Measurements from ENCODE around the gene TACR1. TPM values are rescaled to one million over a fixed set of nuclear protein-coding genes. Genes with fewer than 3 reads are reported as not detected.

Gene TACR1
- total RNA-seq, 1 experiment from 2014 or later = not detected

DNA sequence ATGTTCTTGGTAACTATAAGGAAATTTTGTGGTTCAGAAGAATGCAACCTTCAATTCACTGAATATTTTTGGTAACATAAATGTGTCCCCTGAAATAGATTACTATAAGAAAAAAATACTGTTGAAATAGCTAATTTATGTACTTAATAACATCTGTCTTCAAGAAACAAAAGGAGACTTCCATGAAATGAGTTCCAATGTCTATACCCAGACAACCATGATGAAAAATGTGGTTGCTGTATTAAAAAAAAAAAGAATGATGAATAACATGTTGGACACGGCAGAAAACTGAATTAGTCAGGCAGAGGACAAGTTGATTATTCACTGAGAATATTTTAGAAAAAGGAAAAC lies 98.5 kb downstream of the TACR1 start:
- Histone ChIP-seq H3K36me3 (ENCODE audit: control insufficient read depth in 1 of 2, insufficient read depth in 2 of 2, low read length in 2 of 2) (no peaks in the 10 kb centered on the region), H3K4me3 (replicated peaks in 1 of 2; ENCODE audit: low read depth in 1 of 2, low read length in 2 of 2) (no peak overlapping the region), H3K27me3 (ENCODE audit: insufficient read depth, low read length) (peaks cover 22% of the 10 kb centered on the region), H3K9me2 (ENCODE audit: insufficient read depth) (no peaks in the 10 kb centered on the region), H3K9me3 (ENCODE audit: control insufficient read depth in 1 of 2, insufficient read depth in 1 of 2, low read depth in 1 of 2, low read length in 2 of 2) (no peaks in the 10 kb centered on the region), H3K4me1 (ENCODE audit: control insufficient read depth in 1 of 2, insufficient read depth in 2 of 2, low read length in 2 of 2) (peaks cover 2 to 16% of the 10 kb centered on the region in 2 experiments; a peak in 2 of 4 replicates), H3K79me2 (ENCODE audit: insufficient read depth, low read length) (no peaks in the 10 kb centered on the region), H4K20me1 (ENCODE audit: insufficient read depth) (no peaks in the 10 kb centered on the region), H3K27ac (ENCODE audit: low read depth, low read length) (no peak overlapping the region), H3K9ac (ENCODE audit: low read length) (no peak overlapping the region), H3K4me2 (ENCODE audit: low read length) (no peak overlapping the region), H2AFZ (ENCODE audit: low read depth, low read length, poor library complexity, severe bottlenecking) (no peak overlapping the region)
- ChIA-PET CTCF (interaction anchor here (0.7 to 1.7 kb wide), 2 partner anchors 27 to 141 kb away, joined by 3 to 6 read pairs; no protein-coding TSS in a partner anchor), POLR2A (no interaction called here), RAD21 (ENCODE audit: low non-redundant PET in 1 of 2, low total read pairs in 2 of 2, uncharacterized antibody in 2 of 2, unreplicated experiment in 2 of 2) (no interaction called here)
- BruUV-seq (replicated peaks) = no TSS peak
- ATAC-seq (no peak), DNase-seq (ENCODE audit: low read depth, low spot score) (no peak)
- intact Hi-C loops (cut with micrococcal nuclease) = no loop called here
- no peak for TF ChIP-seq TCF7L2 (IDR thresholded peaks at IDR 0.05; ENCODE audit: borderline replicate concordance, extremely low read depth, insufficient read depth, insufficient read length)
- no peak for TF ChIP-seq POLR2A (IDR thresholded peaks at IDR 0.05; ENCODE audit: borderline replicate concordance, extremely low read depth, insufficient read depth, insufficient read length)
- TF ChIP-seq, protein P1, sequence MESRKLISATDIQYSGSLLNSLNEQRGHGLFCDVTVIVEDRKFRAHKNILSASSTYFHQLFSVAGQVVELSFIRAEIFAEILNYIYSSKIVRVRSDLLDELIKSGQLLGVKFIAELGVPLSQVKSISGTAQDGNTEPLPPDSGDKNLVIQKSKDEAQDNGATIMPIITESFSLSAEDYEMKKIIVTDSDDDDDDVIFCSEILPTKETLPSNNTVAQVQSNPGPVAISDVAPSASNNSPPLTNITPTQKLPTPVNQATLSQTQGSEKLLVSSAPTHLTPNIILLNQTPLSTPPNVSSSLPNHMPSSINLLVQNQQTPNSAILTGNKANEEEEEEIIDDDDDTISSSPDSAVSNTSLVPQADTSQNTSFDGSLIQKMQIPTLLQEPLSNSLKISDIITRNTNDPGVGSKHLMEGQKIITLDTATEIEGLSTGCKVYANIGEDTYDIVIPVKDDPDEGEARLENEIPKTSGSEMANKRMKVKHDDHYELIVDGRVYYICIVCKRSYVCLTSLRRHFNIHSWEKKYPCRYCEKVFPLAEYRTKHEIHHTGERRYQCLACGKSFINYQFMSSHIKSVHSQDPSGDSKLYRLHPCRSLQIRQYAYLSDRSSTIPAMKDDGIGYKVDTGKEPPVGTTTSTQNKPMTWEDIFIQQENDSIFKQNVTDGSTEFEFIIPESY (IDR thresholded peaks at IDR 0.05; ENCODE audit: extremely low read depth, insufficient replicate concordance, low read length) = no peak
- TF ChIP-seq JUND (IDR thresholded peaks at IDR 0.05) = no peak
- no peak for TF ChIP-seq RAD21 (IDR thresholded peaks at IDR 0.05; ENCODE audit: low read depth)
- TF ChIP-seq, protein P2, sequence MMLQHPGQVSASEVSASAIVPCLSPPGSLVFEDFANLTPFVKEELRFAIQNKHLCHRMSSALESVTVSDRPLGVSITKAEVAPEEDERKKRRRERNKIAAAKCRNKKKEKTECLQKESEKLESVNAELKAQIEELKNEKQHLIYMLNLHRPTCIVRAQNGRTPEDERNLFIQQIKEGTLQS (IDR thresholded peaks at IDR 0.05) = no peak
- TF ChIP-seq POLR2AphosphoS5 (IDR thresholded peaks at IDR 0.05; ENCODE audit: low read depth, low read length) = no peak
- no peak for TF ChIP-seq ZFX (IDR thresholded peaks at IDR 0.05)
- TF ChIP-seq, protein P3, sequence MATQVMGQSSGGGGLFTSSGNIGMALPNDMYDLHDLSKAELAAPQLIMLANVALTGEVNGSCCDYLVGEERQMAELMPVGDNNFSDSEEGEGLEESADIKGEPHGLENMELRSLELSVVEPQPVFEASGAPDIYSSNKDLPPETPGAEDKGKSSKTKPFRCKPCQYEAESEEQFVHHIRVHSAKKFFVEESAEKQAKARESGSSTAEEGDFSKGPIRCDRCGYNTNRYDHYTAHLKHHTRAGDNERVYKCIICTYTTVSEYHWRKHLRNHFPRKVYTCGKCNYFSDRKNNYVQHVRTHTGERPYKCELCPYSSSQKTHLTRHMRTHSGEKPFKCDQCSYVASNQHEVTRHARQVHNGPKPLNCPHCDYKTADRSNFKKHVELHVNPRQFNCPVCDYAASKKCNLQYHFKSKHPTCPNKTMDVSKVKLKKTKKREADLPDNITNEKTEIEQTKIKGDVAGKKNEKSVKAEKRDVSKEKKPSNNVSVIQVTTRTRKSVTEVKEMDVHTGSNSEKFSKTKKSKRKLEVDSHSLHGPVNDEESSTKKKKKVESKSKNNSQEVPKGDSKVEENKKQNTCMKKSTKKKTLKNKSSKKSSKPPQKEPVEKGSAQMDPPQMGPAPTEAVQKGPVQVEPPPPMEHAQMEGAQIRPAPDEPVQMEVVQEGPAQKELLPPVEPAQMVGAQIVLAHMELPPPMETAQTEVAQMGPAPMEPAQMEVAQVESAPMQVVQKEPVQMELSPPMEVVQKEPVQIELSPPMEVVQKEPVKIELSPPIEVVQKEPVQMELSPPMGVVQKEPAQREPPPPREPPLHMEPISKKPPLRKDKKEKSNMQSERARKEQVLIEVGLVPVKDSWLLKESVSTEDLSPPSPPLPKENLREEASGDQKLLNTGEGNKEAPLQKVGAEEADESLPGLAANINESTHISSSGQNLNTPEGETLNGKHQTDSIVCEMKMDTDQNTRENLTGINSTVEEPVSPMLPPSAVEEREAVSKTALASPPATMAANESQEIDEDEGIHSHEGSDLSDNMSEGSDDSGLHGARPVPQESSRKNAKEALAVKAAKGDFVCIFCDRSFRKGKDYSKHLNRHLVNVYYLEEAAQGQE (IDR thresholded peaks at IDR 0.05; ENCODE audit: low read depth) = no peak
- TF ChIP-seq ELF1 (IDR thresholded peaks at IDR 0.05; ENCODE audit: borderline replicate concordance, low read depth) = no peak
- TF ChIP-seq CBX3 (IDR thresholded peaks at IDR 0.05; ENCODE audit: low read depth) = no peak
- TF ChIP-seq, protein P4, sequence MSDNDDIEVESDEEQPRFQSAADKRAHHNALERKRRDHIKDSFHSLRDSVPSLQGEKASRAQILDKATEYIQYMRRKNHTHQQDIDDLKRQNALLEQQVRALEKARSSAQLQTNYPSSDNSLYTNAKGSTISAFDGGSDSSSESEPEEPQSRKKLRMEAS (IDR thresholded peaks at IDR 0.05) = no peak
- no peak for TF ChIP-seq CEBPB (IDR thresholded peaks at IDR 0.05; ENCODE audit: low read depth)
- TF ChIP-seq ZNF274 (IDR thresholded peaks at IDR 0.05; ENCODE audit: low read depth, low read length) = no peak
- no peak for TF ChIP-seq EGR1 (IDR thresholded peaks at IDR 0.05; ENCODE audit: low read depth)

Data from HCT116 (cell line).